ENCODE measurements around the gene GIMD1.

GRCh38 chr4:106312997-106313522 is 55.5 kb downstream of the GIMD1 start:
- TF ChIP-seq RXRA (IDR thresholded peaks at IDR 0.05) (no peak), CTCF (IDR thresholded peaks at IDR 0.05; ENCODE audit: low read depth, low read length, missing input control) (no peak), MAX (IDR thresholded peaks at IDR 0.05) (no peak)
